Fibroblast of the aortic adventitia (primary cell): ENCODE data around the gene PPP1R13B. TPM values are rescaled to one million over a fixed set of nuclear protein-coding genes. Genes with fewer than 3 reads are reported as not detected.
"Not testable (repeated sequence)": the region's sequence is repeated elsewhere in the genome, so short reads cannot be mapped to it uniquely, and the experiment has no call there.

Source experiments
- DNase-seq: peaks from one replicate; pipeline ENCODE4 v3.0.0-alpha.2; 2010; ENCODE audit warnings: low read depth
- H3K4me3 ChIP-seq: 2 replicates; pipeline ENCODE4 v1.5.1; 2011; ENCODE audit warnings: low read depth, mild to moderate bottlenecking, control low read depth, low read length, moderate library complexity
- total RNA-seq: library from RNA; depleted of rRNA; stranded (reverse); fragments of >200 nt; gene quantifications from 2 replicates; pipeline ENCODE4 v1.2.3, GENCODE V29; 2012; ENCODE audit warnings: low replicate concordance
- TF ChIP-seq, protein P1 (sequence below): IDR thresholded peaks from 2 replicates; pipeline ENCODE4 v1.5.1; 2011; ENCODE audit warnings: mild to moderate bottlenecking, low read length, control low read depth, inconsistent platforms; ENCODE audit not compliant: insufficient read depth

Gene PPP1R13B
- total RNA-seq, 1 donor: 1.2 TPM

GRCh38 chr14:103695296-103696069, 151.9 kb downstream of the PPP1R13B start:
- TF ChIP-seq, protein P1, sequence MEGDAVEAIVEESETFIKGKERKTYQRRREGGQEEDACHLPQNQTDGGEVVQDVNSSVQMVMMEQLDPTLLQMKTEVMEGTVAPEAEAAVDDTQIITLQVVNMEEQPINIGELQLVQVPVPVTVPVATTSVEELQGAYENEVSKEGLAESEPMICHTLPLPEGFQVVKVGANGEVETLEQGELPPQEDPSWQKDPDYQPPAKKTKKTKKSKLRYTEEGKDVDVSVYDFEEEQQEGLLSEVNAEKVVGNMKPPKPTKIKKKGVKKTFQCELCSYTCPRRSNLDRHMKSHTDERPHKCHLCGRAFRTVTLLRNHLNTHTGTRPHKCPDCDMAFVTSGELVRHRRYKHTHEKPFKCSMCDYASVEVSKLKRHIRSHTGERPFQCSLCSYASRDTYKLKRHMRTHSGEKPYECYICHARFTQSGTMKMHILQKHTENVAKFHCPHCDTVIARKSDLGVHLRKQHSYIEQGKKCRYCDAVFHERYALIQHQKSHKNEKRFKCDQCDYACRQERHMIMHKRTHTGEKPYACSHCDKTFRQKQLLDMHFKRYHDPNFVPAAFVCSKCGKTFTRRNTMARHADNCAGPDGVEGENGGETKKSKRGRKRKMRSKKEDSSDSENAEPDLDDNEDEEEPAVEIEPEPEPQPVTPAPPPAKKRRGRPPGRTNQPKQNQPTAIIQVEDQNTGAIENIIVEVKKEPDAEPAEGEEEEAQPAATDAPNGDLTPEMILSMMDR: no peak
- no peak overlapping the region for H3K4me3 ChIP-seq
- DNase-seq: no peak

GRCh38 chr14:103694572-103695026, 152.8 kb downstream of the PPP1R13B start:
- DNase-seq: no peak
- TF ChIP-seq, protein P1: no peak
- H3K4me3 ChIP-seq: no peak overlapping the region

DNA sequence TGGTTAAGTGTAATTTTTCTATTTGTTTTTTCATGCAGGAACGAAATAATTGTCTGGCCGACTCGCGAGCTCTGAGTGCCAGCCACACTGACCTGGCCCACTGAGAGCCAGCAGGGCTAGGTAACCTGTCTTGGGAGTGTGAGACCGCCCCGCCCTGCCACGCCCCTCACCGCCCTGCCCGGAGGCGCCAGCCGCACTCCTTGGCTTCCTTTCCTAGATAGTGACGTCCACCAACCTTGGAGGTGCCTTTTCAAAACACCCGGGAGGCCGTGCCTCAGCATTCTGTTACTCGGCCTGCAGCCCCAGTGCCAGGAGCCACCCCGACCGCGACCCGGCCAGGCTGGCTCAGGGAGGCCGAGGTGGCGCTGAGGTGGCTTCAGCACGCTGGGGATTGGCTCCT, 153.9 kb downstream of the PPP1R13B start:
- TF ChIP-seq, protein P1: no peak
- no peak for DNase-seq
- no peak overlapping the region for H3K4me3 ChIP-seq

DNA sequence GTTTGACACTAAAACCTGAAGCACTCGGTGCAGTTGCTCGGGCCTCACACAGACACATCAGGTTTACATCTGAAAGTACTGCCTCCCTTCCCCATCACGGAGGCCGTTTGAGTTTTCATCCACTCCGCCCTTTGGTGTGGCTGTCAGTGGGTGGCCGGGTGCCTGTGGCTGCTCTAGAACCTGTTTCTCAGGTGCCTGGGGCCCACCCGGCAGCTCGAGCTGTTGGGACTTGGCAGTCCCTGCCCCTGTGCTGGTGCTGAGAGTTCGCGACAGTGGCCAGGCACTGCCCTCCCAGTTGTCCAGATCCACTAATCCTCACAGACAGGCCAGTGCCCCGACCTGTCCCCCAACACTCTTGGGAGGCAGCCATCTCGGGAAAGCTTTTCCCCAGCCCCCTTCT, 154.5 kb downstream of the PPP1R13B start:
- H3K4me3 ChIP-seq: no peak overlapping the region
- TF ChIP-seq, protein P1: no peak
- no peak for DNase-seq

DNA sequence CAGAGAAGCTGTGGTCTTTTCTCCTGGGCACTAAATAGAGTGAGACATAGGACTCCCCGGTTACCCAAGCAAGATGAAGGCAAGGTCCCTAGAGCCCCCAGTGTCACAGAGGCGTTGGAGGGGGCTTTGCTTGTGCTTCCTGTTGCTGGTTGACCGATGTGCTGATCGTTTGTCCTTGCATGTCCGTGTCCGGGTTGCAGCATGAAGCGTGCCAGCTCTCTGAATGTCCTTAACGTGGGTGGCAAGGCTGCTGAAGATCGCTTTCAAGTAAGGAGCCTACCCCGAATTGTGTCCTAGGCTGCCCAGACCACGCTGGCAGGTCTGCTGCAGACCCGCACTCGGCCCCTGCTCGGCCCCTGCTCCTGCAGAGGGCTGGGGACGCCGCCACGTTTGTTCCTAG, 155.2 kb downstream of the PPP1R13B start:
- no peak overlapping the region for H3K4me3 ChIP-seq
- TF ChIP-seq, protein P1: no peak
- DNase-seq: no peak

DNA sequence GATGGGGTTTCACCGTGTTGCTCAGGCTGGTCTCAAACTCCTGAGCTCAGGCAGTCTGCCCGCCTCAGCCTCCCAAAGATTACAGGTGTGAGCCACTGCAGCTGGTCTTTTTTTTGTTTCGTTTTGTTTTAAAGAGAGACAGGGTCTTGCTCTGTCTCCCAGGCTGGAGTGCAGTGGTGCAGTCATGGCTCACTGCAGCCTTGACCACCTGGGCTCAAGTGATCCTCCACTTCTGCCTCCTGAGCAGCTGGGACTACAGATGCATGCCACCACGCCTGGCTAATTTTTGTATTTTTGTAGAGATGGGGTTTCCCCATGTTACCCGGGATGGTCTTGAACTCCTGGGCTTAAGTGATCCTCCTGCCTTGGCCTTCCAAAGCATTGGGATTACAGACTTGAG, 155.7 kb downstream of the PPP1R13B start:
- not testable (repeated sequence) for H3K4me3 ChIP-seq, DNase-seq

- TF ChIP-seq, protein P1: no peak
- DNase-seq: no peak
- H3K4me3 ChIP-seq: no peak overlapping the region
Measured at GRCh38 chr14:103690332-103690731, 157.0 kb downstream of the PPP1R13B start.
